PC-3 (cell line): Measurements from ENCODE around the gene CHRM4. TPM values are rescaled to one million over a fixed set of nuclear protein-coding genes. Genes with fewer than 3 reads are reported as not detected.

Experiments used
- ATAC-seq: fragments of 200-7000 bp; cut with Tn5 transposase; 2 replicates; pipeline ENCODE4 v1.9.1; 2020; ENCODE audit warnings: mild to moderate bottlenecking, moderate library complexity
- BruUV-seq: library from RNA; stranded (reverse); fragments of 400-500 nt; replicated peaks from 2 replicates; lab custom pipeline; 2021; lab: Mats Ljungman, UMichigan
- CTCF ChIA-PET: fragments of 300-600 bp; sonication (Branson Sonifier 250); formaldehyde crosslinking; loops from one replicate; lab custom pipeline; 2022; ENCODE audit warnings: antibody characterized with exemption; lab: Charles Lee
- POLR2A ChIA-PET: fragments of 300-600 bp; sonication (Branson Sonifier 250); formaldehyde crosslinking; loops from one replicate; lab custom pipeline; 2022; ENCODE audit warnings: antibody characterized with exemption; ENCODE audit not compliant: unreplicated experiment; lab: Charles Lee
- DNase-seq: peaks from one replicate; pipeline ENCODE4 v3.0.0-alpha.2; 2015
- H2AFZ ChIP-seq: fragments of 300-600 bp; sonication (generic); 2 replicates; pipeline ENCODE4 v1.6.0; 2016; ENCODE audit warnings: antibody characterized with exemption, low read length
- H3F3A ChIP-seq: fragments of 300-600 bp; sonication (generic); one replicate; pipeline ENCODE4 v1.6.0; 2017; ENCODE audit warnings: antibody characterized with exemption, low read length, control low read depth, mild to moderate bottlenecking; ENCODE audit not compliant: unreplicated experiment
- H3K27ac ChIP-seq: fragments of 300-600 bp; sonication (generic); 2 replicates; pipeline ENCODE4 v1.5.1; 2016; ENCODE audit warnings: mild to moderate bottlenecking, low read length
- H3K27me3 ChIP-seq: fragments of 300-600 bp; sonication (generic); 2 replicates; pipeline ENCODE4 v1.6.1; 2016; ENCODE audit warnings: low read length, mixed read lengths
- H3K36me3 ChIP-seq: fragments of 300-600 bp; sonication (generic); 2 replicates; pipeline ENCODE4 v1.6.1; 2016; ENCODE audit warnings: low read depth, mixed run types, low read length, mixed read lengths
- H3K4me1 ChIP-seq: fragments of 300-600 bp; sonication (generic); 2 replicates; pipeline ENCODE4 v1.5.1; 2016; ENCODE audit warnings: low read length; ENCODE audit not compliant: insufficient read depth
- H3K4me2 ChIP-seq: fragments of 300-600 bp; sonication (generic); 2 replicates; pipeline ENCODE4 v1.6.0; 2016; ENCODE audit warnings: low read length
- H3K4me3 ChIP-seq: fragments of 300-600 bp; sonication (generic); 2 replicates; pipeline ENCODE4 v1.5.1; 2016; ENCODE audit warnings: mild to moderate bottlenecking, low read length, mixed read lengths
- H3K79me2 ChIP-seq: fragments of 300-600 bp; sonication (generic); 2 replicates; pipeline ENCODE4 v1.6.1; 2017; ENCODE audit warnings: low read length, mixed read lengths
- H3K9ac ChIP-seq: fragments of 300-600 bp; sonication (generic); 2 replicates; pipeline ENCODE4 v1.6.0; 2016; ENCODE audit warnings: mild to moderate bottlenecking, low read length
- H3K9me2 ChIP-seq: fragments of 300-600 bp; sonication (generic); replicated peaks from 2 replicates; pipeline ENCODE4 v1.6.1; 2016; ENCODE audit warnings: mixed run types, low read length, mixed read lengths
- H3K9me3 ChIP-seq: fragments of 300-600 bp; sonication (generic); 2 replicates; pipeline ENCODE4 v1.6.1; 2016; ENCODE audit warnings: low read length, mixed read lengths
- H4K20me1 ChIP-seq: fragments of 300-600 bp; sonication (generic); 2 replicates; pipeline ENCODE4 v1.6.1; 2016; ENCODE audit warnings: low read length, mixed read lengths
- CTCF ChIP-seq: fragments of 300-600 bp; sonication (generic); conservative IDR thresholded peaks from 2 replicates; pipeline ENCODE4 v1.5.1; 2017; ENCODE audit warnings: antibody characterized with exemption, low read depth, mild to moderate bottlenecking, low read length
- EZH2 ChIP-seq: fragments of 300-600 bp; sonication (generic); IDR thresholded peaks from one replicate; pipeline ENCODE4 v1.6.1; 2017; ENCODE audit warnings: antibody characterized with exemption, mild to moderate bottlenecking, low read length; ENCODE audit not compliant: unreplicated experiment
- EZH2phosphoT487 ChIP-seq: fragments of 300-600 bp; sonication (generic); IDR thresholded peaks from 2 replicates; pipeline ENCODE4 v1.6.1; 2018; ENCODE audit warnings: mild to moderate bottlenecking, antibody characterized with exemption, low read length, borderline replicate concordance
- intact Hi-C: fragments of 100-400 bp; cut with micrococcal nuclease; formaldehyde crosslinking; loops from 2 replicates; pipeline ENCODE4 v1.9.0; 2023
- total RNA-seq: library from RNA; depleted of rRNA; stranded (reverse); fragments of >200 nt; gene quantifications from 2 replicates; pipeline ENCODE4 v1.2.3, GENCODE V29; 2014

The CHRM4 gene
- total RNA-seq, 1 experiment from 2014 or later: not detected

- no peaks in the 10 kb centered on the region for H3F3A ChIP-seq
- H3K9ac ChIP-seq: no peak overlapping the region
- TF ChIP-seq EZH2: no peak
- TF ChIP-seq EZH2phosphoT487: no peak
- no peak for TF ChIP-seq CTCF
- H4K20me1 ChIP-seq: no peaks in the 10 kb centered on the region
- no peak overlapping the region for H3K4me2 ChIP-seq
- no peak overlapping the region for H3K27ac ChIP-seq
- ATAC-seq (no peak), DNase-seq (no peak)
- no peak overlapping the region for H3K4me3 ChIP-seq
- H3K4me1 ChIP-seq: no peaks in the 10 kb centered on the region
- no peaks in the 10 kb centered on the region for H3K36me3 ChIP-seq
- CTCF ChIA-PET: no interaction called here
- no peaks in the 10 kb centered on the region for H3K9me2 ChIP-seq
- BruUV-seq: no TSS peak
- POLR2A ChIA-PET: no interaction called here
- intact Hi-C loops: no loop called here
- no peak overlapping the region for H2AFZ ChIP-seq
- H3K79me2 ChIP-seq: no peaks in the 10 kb centered on the region
- no peaks in the 10 kb centered on the region for H3K27me3 ChIP-seq
- H3K9me3 ChIP-seq: no peaks in the 10 kb centered on the region
These were observed 34.8 kb upstream of the CHRM4 start for GRCh38 chr11:46426233-46426991.

DNA sequence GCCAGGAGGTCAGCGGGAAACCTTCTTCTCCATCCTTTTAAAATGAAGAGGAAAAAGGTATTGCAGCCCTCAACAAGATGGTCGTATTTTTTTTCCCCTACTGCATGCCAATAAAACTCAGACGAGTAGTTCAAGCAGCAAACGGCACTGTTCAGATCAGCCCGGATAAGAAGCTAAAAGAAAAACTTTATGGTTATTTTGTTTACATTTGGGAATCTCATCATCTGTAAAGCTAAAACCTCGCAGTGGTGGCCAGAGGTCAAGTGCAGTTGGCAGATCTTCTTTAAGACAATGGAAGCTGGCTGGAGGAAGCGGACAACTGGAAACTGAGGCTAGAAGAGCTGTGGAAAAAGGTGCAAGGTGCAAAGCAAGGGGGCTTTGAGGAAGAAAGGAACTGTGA lies 31.0 kb upstream of the CHRM4 start:
- Histone ChIP-seq H3K4me2 (no peak overlapping the region), H3K9ac (no peak overlapping the region), H3K9me2 (no peaks in the 10 kb centered on the region), H3K27ac (no peak overlapping the region), H3F3A (no peaks in the 10 kb centered on the region), H3K9me3 (no peaks in the 10 kb centered on the region), H3K4me3 (no peak overlapping the region), H4K20me1 (no peaks in the 10 kb centered on the region), H3K4me1 (no peaks in the 10 kb centered on the region), H2AFZ (no peak overlapping the region), H3K79me2 (no peaks in the 10 kb centered on the region), H3K27me3 (no peaks in the 10 kb centered on the region), H3K36me3 (no peaks in the 10 kb centered on the region)
- BruUV-seq: no TSS peak
- POLR2A ChIA-PET: no interaction called here
- ATAC-seq: no peak
- DNase-seq: no peak
- CTCF ChIA-PET: no interaction called here
- intact Hi-C loops: no loop called here
- no peak for TF ChIP-seq EZH2

DNA sequence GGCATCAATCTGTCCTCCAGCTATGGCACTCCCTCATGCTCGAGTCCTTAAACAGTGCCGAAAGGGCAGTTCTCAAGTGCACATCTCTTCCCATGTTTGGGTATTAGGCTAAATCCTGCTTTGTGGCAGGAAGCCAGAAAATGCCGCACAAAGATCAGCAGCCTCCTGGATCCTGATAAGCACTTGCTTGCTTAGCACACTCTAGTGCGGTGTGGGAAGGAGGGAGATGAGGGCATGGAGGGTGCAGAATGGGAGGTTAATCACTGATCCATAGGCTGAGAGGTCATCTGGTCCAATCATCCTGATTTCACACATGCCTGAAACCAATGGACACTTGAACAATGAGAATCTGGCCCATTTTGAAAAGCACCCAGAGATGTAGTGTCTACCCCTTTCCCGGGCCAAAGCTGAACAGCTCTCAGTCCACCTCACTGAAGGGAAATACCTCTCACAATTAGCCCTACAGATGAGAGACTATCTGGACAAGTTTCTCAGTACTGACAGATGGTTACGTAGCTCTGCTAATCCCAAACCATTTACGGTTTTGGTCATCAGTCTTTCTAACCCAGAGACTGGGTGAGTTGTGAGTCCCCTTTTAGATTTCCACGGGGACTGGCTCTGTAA lies 29.8 kb upstream of the CHRM4 start:
- H3K4me2 ChIP-seq: no peak overlapping the region
- H3K4me1 ChIP-seq: no peaks in the 10 kb centered on the region
- TF ChIP-seq EZH2 (no peak), CTCF (no peak), EZH2phosphoT487 (no peak)
- no peaks in the 10 kb centered on the region for H4K20me1 ChIP-seq
- ChIA-PET POLR2A (no interaction called here), CTCF (no interaction called here)
- no peaks in the 10 kb centered on the region for H3K9me2 ChIP-seq
- no peak overlapping the region for H3K27ac ChIP-seq
- no peaks in the 10 kb centered on the region for H3K9me3 ChIP-seq
- H3K27me3 ChIP-seq: no peaks in the 10 kb centered on the region
- intact Hi-C loops: no loop called here
- no peak overlapping the region for H3K9ac ChIP-seq
- H3F3A ChIP-seq: no peaks in the 10 kb centered on the region
- H3K36me3 ChIP-seq: no peaks in the 10 kb centered on the region
- H3K4me3 ChIP-seq: no peak overlapping the region
- H3K79me2 ChIP-seq: no peaks in the 10 kb centered on the region
- ATAC-seq: no peak
- DNase-seq: no peak
- H2AFZ ChIP-seq: no peak overlapping the region
- no TSS peak for BruUV-seq
